Pancreas (tissue), 10 donors: Measurements from ENCODE around the gene APIP. TPM values are rescaled to one million over a fixed set of nuclear protein-coding genes. Genes with fewer than 3 reads are reported as not detected.

Experiments
- ATAC-seq, 4 donors: fragments of 200-7000 bp; cut with Tn5 transposase; one replicate each; pipeline versions ENCODE4 v1.8.0 to v1.9.1; 2020; ENCODE audit warnings: mild to moderate bottlenecking in 4 of 4, moderate library complexity in 4 of 4
- DNase-seq, 6 donors: peaks; one replicate each; pipeline ENCODE4 v3.0.0-alpha.2; 2020
- FAIRE-seq: peaks from 2 replicates; lab custom pipeline; 2012; peaks lifted over from hg19 to GRCh38; lab: Jason Lieb, UNC
- H3K27ac ChIP-seq, 4 donors: fragments of 200-600 bp; sonication (generic); 1 replicate in 3 of 4; 2 replicates in 1 of 4; pipeline versions ENCODE4 v1.5.0 to v1.8.0; 2020
- H3K27me3 ChIP-seq, 4 donors: fragments of 200-600 bp; one replicate each; pipeline ENCODE4 v1.8.0; 2021
- H3K36me3 ChIP-seq, 3 donors: fragments of 200-600 bp; sonication (generic) in 1 of 3; one replicate each; pipeline versions ENCODE4 v1.5.0 to v1.8.0; 2020 to 2021
- H3K4me1 ChIP-seq, 3 donors: fragments of 200-600 bp; one replicate each; pipeline ENCODE4 v1.8.0; 2021
- H3K4me3 ChIP-seq, 4 donors: fragments of 200-600 bp; sonication (generic) in 2 of 4; one replicate each; pipeline versions ENCODE4 v1.5.0 to v1.8.0; 2020 to 2021
- H3K9me3 ChIP-seq, 4 donors: fragments of 200-600 bp; one replicate each; pipeline ENCODE4 v1.8.0; 2021
- WGBS, 2 donors: extraction: QIAGEN DNeasy Blood & Tissue Kit; methylation state at CpG; one replicate each; pipeline ENCODE4 v1.1.7; 2013; 5-methylcytosine and 5-hydroxymethylcytosine counted together
- intact Hi-C, 3 donors: fragments of 100-400 bp; cut with DNase I; formaldehyde crosslinking; loops; one replicate each; pipeline versions ENCODE4 v1.11.1 to v1.14.2; 2022
- polyA plus RNA-seq, 2 donors: library from polyadenylated mRNA; stranded (reverse); fragments of 200-250 nt; gene quantifications; one replicate each; pipeline ENCODE4 v1.2.3, GENCODE V29; 2013
- total RNA-seq, 6 donors: library from RNA; stranded (reverse); fragmentation: NEBNext Ultra II Directional in 4 of 6; extraction: Animal tissue kit (Norgen Biotek cat#: 25700) in 4 of 6; gene quantifications; one replicate each; pipeline versions ENCODE4 v1.2.1 to v1.2.4, GENCODE V29; 2021 to 2023
- TF ChIP-seq, protein P1 (sequence below), 4 donors: fragments of 200-600 bp; sonication (generic) in 3 of 4; IDR thresholded peaks; one replicate each; pipeline versions ENCODE4 v1.5.0 to v1.8.0; 2021; ENCODE audit warnings: antibody characterized with exemption in 4 of 4
- donor health status: healthy with polysubstance abuse.
- donor health status: DM: no; HTN: no; CAD: no; lungs with moderate emphysema.
- donor health status: DM: no; HTN: no; CAD: no.
- donor health status: control.
- donor health status: control.
- donor health status: Bipolar disorder and iron deficiency.
- donor health status: DM: yes; HTN: yes; CAD: no.
- donor health status: DM: no; HTN: no; CAD: no.
- donor health status: DM: no; HTN: no; CAD: no.
- donor health status: DM: yes; HTN: yes; CAD: no.

Gene APIP
- total and polyA plus RNA-seq, 8 donors, result 12.2 to 21.4 (median 13.9) TPM

- 62 to 65% methylated on average over 4 of the region's 4 CpGs for WGBS, 2 donors
- ATAC-seq (no peak), DNase-seq (no peak), FAIRE-seq (no peak)
- Histone ChIP-seq H3K27ac (no peak overlapping the region), H3K27me3 (no peaks in the 10 kb centered on the region), H3K36me3 (no peaks in the 10 kb centered on the region), H3K9me3 (no peaks in the 10 kb centered on the region), H3K4me1 (peaks cover 0 to 4% (median 0%) of the 10 kb centered on the region in 3 donors), H3K4me3 (no peak overlapping the region)
- TF ChIP-seq, protein P1, sequence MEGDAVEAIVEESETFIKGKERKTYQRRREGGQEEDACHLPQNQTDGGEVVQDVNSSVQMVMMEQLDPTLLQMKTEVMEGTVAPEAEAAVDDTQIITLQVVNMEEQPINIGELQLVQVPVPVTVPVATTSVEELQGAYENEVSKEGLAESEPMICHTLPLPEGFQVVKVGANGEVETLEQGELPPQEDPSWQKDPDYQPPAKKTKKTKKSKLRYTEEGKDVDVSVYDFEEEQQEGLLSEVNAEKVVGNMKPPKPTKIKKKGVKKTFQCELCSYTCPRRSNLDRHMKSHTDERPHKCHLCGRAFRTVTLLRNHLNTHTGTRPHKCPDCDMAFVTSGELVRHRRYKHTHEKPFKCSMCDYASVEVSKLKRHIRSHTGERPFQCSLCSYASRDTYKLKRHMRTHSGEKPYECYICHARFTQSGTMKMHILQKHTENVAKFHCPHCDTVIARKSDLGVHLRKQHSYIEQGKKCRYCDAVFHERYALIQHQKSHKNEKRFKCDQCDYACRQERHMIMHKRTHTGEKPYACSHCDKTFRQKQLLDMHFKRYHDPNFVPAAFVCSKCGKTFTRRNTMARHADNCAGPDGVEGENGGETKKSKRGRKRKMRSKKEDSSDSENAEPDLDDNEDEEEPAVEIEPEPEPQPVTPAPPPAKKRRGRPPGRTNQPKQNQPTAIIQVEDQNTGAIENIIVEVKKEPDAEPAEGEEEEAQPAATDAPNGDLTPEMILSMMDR (IDR thresholded peaks at IDR 0.05), result no peak
- intact Hi-C loops, result no loop called here
Measured at GRCh38 chr11:34960277-34960676, 44.1 kb upstream of the APIP start.

- ATAC-seq, result no peak
Measured at GRCh38 chr11:34959770-34960169, 43.6 kb upstream of the APIP start.

GRCh38 chr11:34957606-34958005, 41.4 kb upstream of the APIP start:
- H3K4me3 ChIP-seq, result no peak overlapping the region
- WGBS, 2 donors, result 95 to 98% methylated on average over 3 of the region's 3 CpGs
- intact Hi-C loops, result no loop called here
- no peaks in the 10 kb centered on the region for H3K9me3 ChIP-seq
- H3K27me3 ChIP-seq, result no peaks in the 10 kb centered on the region
- FAIRE-seq, result no peak
- ATAC-seq, result no peak
- H3K36me3 ChIP-seq, result no peaks in the 10 kb centered on the region
- H3K27ac ChIP-seq, result no peak overlapping the region
- peaks cover 0 to 5% (median 4%) of the 10 kb centered on the region in 3 donors for H3K4me1 ChIP-seq
- DNase-seq, result no peak
- TF ChIP-seq, protein P1 (IDR thresholded peaks at IDR 0.05), result no peak

More at GRCh38 chr11:34959770-34960169, 43.6 kb upstream of the APIP start:
- H3K27ac ChIP-seq, result no peak overlapping the region
- DNase-seq, result no peak
- WGBS, 2 donors, result 94 to 95% methylated on average over 1 of the region's 1 CpG
- TF ChIP-seq, protein P1 (IDR thresholded peaks at IDR 0.05), result no peak
- no peak for FAIRE-seq
- no peaks in the 10 kb centered on the region for H3K9me3 ChIP-seq
- peaks cover 0 to 4% (median under 1%) of the 10 kb centered on the region in 3 donors for H3K4me1 ChIP-seq
- no peak overlapping the region for H3K4me3 ChIP-seq
- intact Hi-C loops, result no loop called here
- no peaks in the 10 kb centered on the region for H3K36me3 ChIP-seq
- H3K27me3 ChIP-seq, result no peaks in the 10 kb centered on the region

GRCh38 chr11:34957206-34957605, 41.0 kb upstream of the APIP start:
- Histone ChIP-seq H3K4me3 (no peak overlapping the region), H3K9me3 (no peaks in the 10 kb centered on the region), H3K27me3 (no peaks in the 10 kb centered on the region), H3K36me3 (no peaks in the 10 kb centered on the region), H3K27ac (no peak overlapping the region), H3K4me1 (peaks cover 0 to 5% (median 4%) of the 10 kb centered on the region in 3 donors)
- no peak for DNase-seq
- 94 to 95% methylated on average over 5 of the region's 5 CpGs for WGBS, 2 donors
- no peak for ATAC-seq
- intact Hi-C loops, result no loop called here
- TF ChIP-seq, protein P1 (IDR thresholded peaks at IDR 0.05), result no peak
- FAIRE-seq, result no peak

- no peak for FAIRE-seq
- Histone ChIP-seq H3K27me3 (no peaks in the 10 kb centered on the region), H3K27ac (no peak overlapping the region), H3K36me3 (no peaks in the 10 kb centered on the region), H3K4me1 (peaks cover 0 to 7% (median 0%) of the 10 kb centered on the region in 3 donors), H3K4me3 (no peak overlapping the region), H3K9me3 (no peaks in the 10 kb centered on the region)
- intact Hi-C loops, result no loop called here
- TF ChIP-seq, protein P1 (IDR thresholded peaks at IDR 0.05), result no peak
- no peak for DNase-seq
- WGBS, 2 donors, result 75 to 82% methylated on average over 1 of the region's 1 CpG
- ATAC-seq, result no peak
Measured at GRCh38 chr11:34953955-34954354, 37.8 kb upstream of the APIP start.
